Pancreas (tissue), 10 donors: ENCODE results near the gene STAG2. TPM values are rescaled to one million over a fixed set of nuclear protein-coding genes. Genes with fewer than 3 reads are reported as not detected.

Source experiments
- ATAC-seq, 4 donors: fragments of 200-7000 bp; cut with Tn5 transposase; one replicate each; pipeline versions ENCODE4 v1.8.0 to v1.9.1; 2020; ENCODE audit warnings: mild to moderate bottlenecking in 4 of 4, moderate library complexity in 4 of 4
- DNase-seq, 6 donors: peaks; one replicate each; pipeline ENCODE4 v3.0.0-alpha.2; 2020
- FAIRE-seq: peaks from 2 replicates; lab custom pipeline; 2012; peaks lifted over from hg19 to GRCh38; lab: Jason Lieb, UNC
- H3K27ac ChIP-seq, 4 donors: fragments of 200-600 bp; sonication (generic); 1 replicate in 3 of 4; 2 replicates in 1 of 4; pipeline versions ENCODE4 v1.5.0 to v1.8.0; 2020
- H3K27me3 ChIP-seq, 4 donors: fragments of 200-600 bp; one replicate each; pipeline ENCODE4 v1.8.0; 2021
- H3K36me3 ChIP-seq, 3 donors: fragments of 200-600 bp; sonication (generic) in 1 of 3; one replicate each; pipeline versions ENCODE4 v1.5.0 to v1.8.0; 2020 to 2021
- H3K4me1 ChIP-seq, 3 donors: fragments of 200-600 bp; one replicate each; pipeline ENCODE4 v1.8.0; 2021
- H3K4me3 ChIP-seq, 4 donors: fragments of 200-600 bp; sonication (generic) in 2 of 4; one replicate each; pipeline versions ENCODE4 v1.5.0 to v1.8.0; 2020 to 2021
- H3K9me3 ChIP-seq, 4 donors: fragments of 200-600 bp; one replicate each; pipeline ENCODE4 v1.8.0; 2021
- WGBS, 2 donors: extraction: QIAGEN DNeasy Blood & Tissue Kit; methylation state at CpG; one replicate each; pipeline ENCODE4 v1.1.7; 2013; 5-methylcytosine and 5-hydroxymethylcytosine counted together
- intact Hi-C, 3 donors: fragments of 100-400 bp; cut with DNase I; formaldehyde crosslinking; loops; one replicate each; pipeline versions ENCODE4 v1.11.1 to v1.14.2; 2022
- polyA plus RNA-seq, 2 donors: library from polyadenylated mRNA; stranded (reverse); fragments of 200-250 nt; gene quantifications; one replicate each; pipeline ENCODE4 v1.2.3, GENCODE V29; 2013
- total RNA-seq, 6 donors: library from RNA; stranded (reverse); fragmentation: NEBNext Ultra II Directional in 4 of 6; extraction: Animal tissue kit (Norgen Biotek cat#: 25700) in 4 of 6; gene quantifications; one replicate each; pipeline versions ENCODE4 v1.2.1 to v1.2.4, GENCODE V29; 2021 to 2023
- TF ChIP-seq, protein P1 (sequence below), 4 donors: fragments of 200-600 bp; sonication (generic) in 3 of 4; IDR thresholded peaks; one replicate each; pipeline versions ENCODE4 v1.5.0 to v1.8.0; 2021; ENCODE audit warnings: antibody characterized with exemption in 4 of 4
- donor health status: healthy with polysubstance abuse.
- donor health status: DM: no; HTN: no; CAD: no; lungs with moderate emphysema.
- donor health status: DM: no; HTN: no; CAD: no.
- donor health status: control.
- donor health status: control.
- donor health status: Bipolar disorder and iron deficiency.
- donor health status: DM: yes; HTN: yes; CAD: no.
- donor health status: DM: no; HTN: no; CAD: no.
- donor health status: DM: no; HTN: no; CAD: no.
- donor health status: DM: yes; HTN: yes; CAD: no.

Gene STAG2
- total and polyA plus RNA-seq, 8 donors, result 7.1 to 42.8 (median 28.3) TPM

DNA sequence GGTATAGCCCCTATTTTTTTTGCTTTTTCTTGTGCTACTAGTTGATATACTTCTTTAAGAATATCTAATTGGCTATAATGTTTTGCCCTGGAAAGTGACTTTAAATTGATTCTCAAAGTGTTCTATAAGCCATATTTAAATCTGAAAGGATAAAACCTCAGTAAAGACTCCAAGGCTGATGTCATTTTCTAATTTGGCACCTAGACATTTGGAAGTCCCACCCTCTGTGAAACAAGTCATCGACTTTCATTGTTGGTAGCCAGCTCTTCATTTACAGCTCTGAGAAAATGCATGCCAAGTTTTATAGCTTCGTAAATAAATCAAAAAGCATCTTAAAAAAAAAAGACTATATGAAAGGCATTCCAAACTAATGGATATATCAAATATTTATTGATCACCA, 18.0 kb upstream of the STAG2 start:
- no peak overlapping the region for H3K4me3 ChIP-seq
- H3K27me3 ChIP-seq, result no peaks in the 10 kb centered on the region
- H3K36me3 ChIP-seq, result no peaks in the 10 kb centered on the region
- WGBS, 2 donors, result 62 to 70% methylated on average over 2 of the region's 2 CpGs
- no peak overlapping the region for H3K27ac ChIP-seq
- FAIRE-seq (no peak), DNase-seq (no peak), ATAC-seq (no peak)
- TF ChIP-seq, protein P1, sequence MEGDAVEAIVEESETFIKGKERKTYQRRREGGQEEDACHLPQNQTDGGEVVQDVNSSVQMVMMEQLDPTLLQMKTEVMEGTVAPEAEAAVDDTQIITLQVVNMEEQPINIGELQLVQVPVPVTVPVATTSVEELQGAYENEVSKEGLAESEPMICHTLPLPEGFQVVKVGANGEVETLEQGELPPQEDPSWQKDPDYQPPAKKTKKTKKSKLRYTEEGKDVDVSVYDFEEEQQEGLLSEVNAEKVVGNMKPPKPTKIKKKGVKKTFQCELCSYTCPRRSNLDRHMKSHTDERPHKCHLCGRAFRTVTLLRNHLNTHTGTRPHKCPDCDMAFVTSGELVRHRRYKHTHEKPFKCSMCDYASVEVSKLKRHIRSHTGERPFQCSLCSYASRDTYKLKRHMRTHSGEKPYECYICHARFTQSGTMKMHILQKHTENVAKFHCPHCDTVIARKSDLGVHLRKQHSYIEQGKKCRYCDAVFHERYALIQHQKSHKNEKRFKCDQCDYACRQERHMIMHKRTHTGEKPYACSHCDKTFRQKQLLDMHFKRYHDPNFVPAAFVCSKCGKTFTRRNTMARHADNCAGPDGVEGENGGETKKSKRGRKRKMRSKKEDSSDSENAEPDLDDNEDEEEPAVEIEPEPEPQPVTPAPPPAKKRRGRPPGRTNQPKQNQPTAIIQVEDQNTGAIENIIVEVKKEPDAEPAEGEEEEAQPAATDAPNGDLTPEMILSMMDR (IDR thresholded peaks at IDR 0.05), result no peak
- H3K4me1 ChIP-seq, result peaks cover 0 to 3% (median 0%) of the 10 kb centered on the region in 3 donors
- H3K9me3 ChIP-seq, result no peaks in the 10 kb centered on the region
- intact Hi-C loops, result no loop called here

DNA sequence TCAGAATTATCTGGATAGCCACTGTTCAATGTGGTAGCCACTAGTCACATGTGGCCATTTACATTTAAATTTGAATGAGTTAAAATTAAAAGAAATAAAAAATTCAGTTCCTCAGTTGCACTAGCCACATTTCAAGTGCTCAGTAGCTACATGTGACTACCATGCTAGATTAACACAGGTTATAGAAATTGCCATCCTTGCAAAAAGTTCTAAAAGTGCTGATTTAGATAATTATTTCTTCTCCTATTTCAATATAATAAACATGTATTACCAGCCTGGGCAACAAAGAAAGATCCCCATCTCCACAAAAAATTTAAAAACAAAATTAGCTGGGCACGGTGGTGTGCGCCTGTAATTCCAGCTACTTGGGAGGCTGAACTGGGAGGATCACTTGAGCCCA, 11.7 kb upstream of the STAG2 start:
- DNase-seq (no peak), FAIRE-seq (no peak), ATAC-seq (no peak)
- Histone ChIP-seq H3K4me1 (no peaks in the 10 kb centered on the region), H3K27ac (no peak overlapping the region), H3K9me3 (no peaks in the 10 kb centered on the region), H3K36me3 (no peaks in the 10 kb centered on the region), H3K27me3 (no peaks in the 10 kb centered on the region), H3K4me3 (no peak overlapping the region)
- intact Hi-C loops, result no loop called here
- TF ChIP-seq, protein P1 (IDR thresholded peaks at IDR 0.05), result no peak
- WGBS, 2 donors, result 92 to 100% methylated on average over 2 of the region's 2 CpGs

DNA sequence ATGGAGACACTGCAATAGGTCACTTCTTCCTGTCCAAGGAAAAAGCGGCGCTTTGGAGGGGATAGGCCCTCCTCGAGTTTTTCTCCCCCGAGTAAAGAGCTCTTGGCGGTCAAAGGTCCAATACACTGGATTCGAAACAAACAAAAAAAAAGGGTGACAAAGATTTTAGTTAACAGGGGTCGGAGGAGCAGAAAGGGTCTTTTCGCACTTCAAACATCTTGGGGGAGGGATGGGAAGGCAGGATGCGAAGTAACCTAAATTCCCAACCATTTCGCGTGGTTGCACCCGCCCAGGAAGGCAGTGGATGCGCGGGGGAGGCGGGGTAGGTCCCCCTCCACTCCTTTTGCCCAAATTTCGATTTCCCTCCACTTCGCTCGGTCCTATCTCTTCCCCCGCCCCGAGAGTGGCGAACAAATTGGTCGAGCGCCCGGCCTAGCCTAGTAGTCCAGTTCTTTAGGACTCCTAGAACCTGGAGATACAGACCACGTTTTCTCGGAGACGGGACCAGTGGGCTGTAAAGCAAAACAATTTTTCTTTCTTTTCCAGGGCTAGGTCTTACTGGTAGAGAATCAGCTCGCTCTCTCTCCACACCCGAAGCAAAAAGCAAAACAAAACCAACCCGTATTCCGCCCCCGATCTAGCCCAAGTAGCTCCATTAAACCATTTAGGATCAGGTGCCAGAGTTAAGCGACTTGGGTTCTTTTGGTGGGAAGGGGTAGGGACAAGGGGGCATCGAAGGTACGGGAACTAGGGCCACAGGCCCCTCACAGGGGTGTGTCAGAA, 2.0 kb upstream of the STAG2 start:
- no peaks in the 10 kb centered on the region for H3K36me3 ChIP-seq

DNA sequence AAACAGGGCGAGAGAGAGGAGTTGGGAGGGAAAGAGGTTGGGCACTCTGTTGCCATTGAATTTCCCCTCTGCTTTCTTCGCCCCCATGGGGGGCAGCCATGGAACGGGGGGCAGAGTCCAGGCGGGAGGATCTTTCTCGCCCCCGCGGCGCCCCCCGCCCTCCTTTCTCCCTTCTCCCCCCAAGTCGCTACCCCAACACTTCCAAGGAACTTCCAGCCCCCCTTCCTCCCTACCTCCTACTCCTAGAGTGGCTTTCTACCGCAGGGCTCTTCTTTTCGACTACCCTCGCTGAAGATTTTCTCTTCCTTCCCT, 594 bp upstream of the STAG2 start:
- WGBS, 2 donors, result 4 to 12% methylated on average over 7 to 12 of the region's 13 CpGs
- ATAC-seq (no peak), DNase-seq (peak in 1 of 6 donors; percentile 38), FAIRE-seq (no peak)
- TF ChIP-seq, protein P1 (IDR thresholded peaks at IDR 0.05), result no peak
- H3K27me3 ChIP-seq, result peaks cover 0 to 6% (median 0%) of the 10 kb centered on the region in 4 donors
- peak overlapping the region; percentile 29 to 55 (median 50) for H3K4me3 ChIP-seq
- intact Hi-C loops, result no loop called here
- peaks cover 0 to 14% (median 0%) of the 10 kb centered on the region in 3 donors for H3K4me1 ChIP-seq
- no peaks in the 10 kb centered on the region for H3K36me3 ChIP-seq
- H3K9me3 ChIP-seq, result no peaks in the 10 kb centered on the region
- peak overlapping the region; percentile 89 to 99 (median 94) for H3K27ac ChIP-seq

More for the DNA sequence above, 2.0 kb upstream of the STAG2 start:
- TF ChIP-seq, protein P1 (IDR thresholded peaks at IDR 0.05), result no peak
- intact Hi-C loops, result no loop called here
- FAIRE-seq (no peak), DNase-seq (peak; percentile 25 to 67 (median 52)), ATAC-seq (peak in 3 of 4 donors; percentile 9 to 12 (median 9))
- peaks cover 0 to 6% (median 0%) of the 10 kb centered on the region in 3 donors for H3K4me1 ChIP-seq
- H3K4me3 ChIP-seq, result peak overlapping the region; percentile 7 to 54 (median 42)
- peak overlapping the region; percentile 68 to 96 (median 92) for H3K27ac ChIP-seq
- H3K9me3 ChIP-seq, result no peaks in the 10 kb centered on the region
- WGBS, 2 donors, result 1 to 32% methylated on average over 35 of the region's 35 CpGs
- peaks cover 0 to 6% (median 0%) of the 10 kb centered on the region in 4 donors for H3K27me3 ChIP-seq

DNA sequence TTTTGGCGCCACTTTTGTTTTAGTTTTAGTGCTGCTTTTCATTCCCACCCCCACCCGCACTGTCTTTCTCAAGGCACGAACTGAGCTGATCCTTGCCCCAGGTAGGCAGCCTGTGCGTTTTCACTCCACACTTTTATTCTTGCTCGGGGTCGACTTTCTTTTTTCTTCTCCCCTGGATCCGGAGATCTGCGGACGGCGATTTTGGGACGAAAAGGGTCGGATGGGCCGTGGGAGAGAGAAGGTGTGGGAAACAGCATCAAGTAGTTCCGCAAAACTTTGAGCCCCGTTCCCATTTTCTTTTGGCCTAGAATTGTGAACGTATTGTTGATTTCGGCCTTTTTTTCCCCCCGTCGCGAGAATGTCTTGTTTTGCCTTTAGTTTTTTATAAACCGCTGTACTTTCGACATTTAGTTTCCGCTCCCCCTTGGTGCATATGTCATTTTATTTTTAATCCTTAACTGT, 531 bp downstream of the STAG2 start:
- intact Hi-C loops, result no loop called here
- TF ChIP-seq, protein P1 (IDR thresholded peaks at IDR 0.05), result no peak
- no peak for FAIRE-seq
- Histone ChIP-seq H3K27me3 (peaks cover 0 to 6% (median 0%) of the 10 kb centered on the region in 4 donors), H3K27ac (peak overlapping the region; percentile 47 to 99 (median 94)), H3K9me3 (no peaks in the 10 kb centered on the region), H3K4me3 (peak overlapping the region; percentile 10 to 55 (median 38)), H3K4me1 (peaks cover 0 to 14% (median 0%) of the 10 kb centered on the region in 3 donors), H3K36me3 (no peaks in the 10 kb centered on the region)
- ATAC-seq, result peak in 1 of 4 donors; percentile 2
- DNase-seq, result no peak
- WGBS, 2 donors, result 0 to 24% methylated on average over 23 of the region's 23 CpGs
